ENCODE data around the gene FBXO9. TPM values are rescaled to one million over a fixed set of nuclear protein-coding genes. Genes with fewer than 3 reads are reported as not detected.

The FBXO9 gene
- total and polyA plus RNA-seq, 10 of the 15 experiments (the other 5 are each of a cell fraction or from before 2014, with no cell fraction given) = 9.9 to 68.9 (median 31.3) TPM

GRCh38 chr6:53119349-53119748, 54.1 kb downstream of the FBXO9 start:
- no peaks in the 10 kb centered on the region for H3K9me3 ChIP-seq (replicated peaks; ENCODE audit: control insufficient read depth, insufficient read depth, low read length)
- peaks cover 0 to 3% of the 10 kb centered on the region in 2 experiments; a peak in 3 of 4 replicates for H3K27me3 ChIP-seq (replicated peaks in 1 of 2; ENCODE audit: control insufficient read depth in 2 of 2, insufficient read depth in 2 of 2, low read length in 1 of 2)
- RAD21 ChIA-PET (ENCODE audit: unreplicated experiment) = no interaction called here
- no peak overlapping the region for H3K27ac ChIP-seq (ENCODE audit: control insufficient read depth, insufficient read depth)
- in situ Hi-C loops (cut with MboI) (no loop called here), intact Hi-C loops (cut with micrococcal nuclease; ENCODE audit: unreplicated experiment) (no loop called here)
- H3K4me2 ChIP-seq (ENCODE audit: control insufficient read depth, insufficient read depth) = no peak overlapping the region
- H3K36me3 ChIP-seq (ENCODE audit: control insufficient read depth in 2 of 2, insufficient read depth in 2 of 2, low read length in 1 of 2) = no peaks in the 10 kb centered on the region
- H3K79me2 ChIP-seq (ENCODE audit: control insufficient read depth, insufficient read depth, low read length) = no peaks in the 10 kb centered on the region
- no peaks in the 10 kb centered on the region for H3K4me1 ChIP-seq (ENCODE audit: control insufficient read depth, insufficient read depth, low read length)
- POLR2A ChIA-PET = no interaction called here
- BruUV-seq (replicated peaks) = no TSS peak
- ATAC-seq (no peak), FAIRE-seq (no peak), DNase-seq (ENCODE audit: low read depth, low spot score) (no peak)
- 0% methylated on average over 1 of the region's 1 CpG for WGBS (ENCODE audit: insufficient coverage, insufficient replicate concordance, low lambda C conversion rate, missing lambda C conversion rate)
- H3K9ac ChIP-seq (ENCODE audit: control insufficient read depth, insufficient read depth, low read length) = no peak overlapping the region
- TF ChIP-seq LARP7 (IDR thresholded peaks at IDR 0.05) = no peak
- TF ChIP-seq E2F8 (IDR thresholded peaks at IDR 0.05; ENCODE audit: low read depth, partially characterized antibody) = no peak
- no peak for TF ChIP-seq EZH2 (IDR thresholded peaks at IDR 0.05; ENCODE audit: borderline replicate concordance, control insufficient read depth, low read depth, low read length)
- TF ChIP-seq HDAC2 (IDR thresholded peaks at IDR 0.05) = no peak
- no peak for TF ChIP-seq HDGF (IDR thresholded peaks at IDR 0.05)
- TF ChIP-seq IRF3 (IDR thresholded peaks at IDR 0.05) = no peak
- no peak for TF ChIP-seq STAT3 (IDR thresholded peaks at IDR 0.05; ENCODE audit: low read depth, low read length)
- no peak for TF ChIP-seq CREB1 (IDR thresholded peaks at IDR 0.05; ENCODE audit: low read depth)
- no peak for TF ChIP-seq ZNF217 (IDR thresholded peaks at IDR 0.05)
- TF ChIP-seq RB1 (IDR thresholded peaks at IDR 0.05; ENCODE audit: borderline replicate concordance) = no peak
- TF ChIP-seq MYC (IDR thresholded peaks at IDR 0.05; ENCODE audit: insufficient read depth, insufficient read length, insufficient replicate concordance, low read length, severe bottlenecking) = no peak
- TF ChIP-seq CREM (IDR thresholded peaks at IDR 0.05; ENCODE audit: low read depth) = no peak
- TF ChIP-seq NFYB (IDR thresholded peaks at IDR 0.05; ENCODE audit: insufficient read depth, low read depth, low read length) = no peak
- no peak for TF ChIP-seq CTCF (IDR thresholded peaks at IDR 0.05 in 2 of 3, conservative IDR thresholded peaks at IDR 0.05 in 1 of 3; ENCODE audit: control insufficient read depth in 2 of 3, extremely low read depth in 1 of 3, insufficient read depth in 1 of 3, low read depth in 3 of 3, low read length in 3 of 3)
- TF ChIP-seq MEF2B (IDR thresholded peaks at IDR 0.05; ENCODE audit: partially characterized antibody, poor library complexity, severe bottlenecking) = no peak
- no peak for TF ChIP-seq ZNF384 (IDR thresholded peaks at IDR 0.05; ENCODE audit: borderline replicate concordance, low read depth, low read length)
- no peak for TF ChIP-seq ETV6 (conservative IDR thresholded peaks at IDR 0.05 in 1 of 2, IDR thresholded peaks at IDR 0.05 in 1 of 2; ENCODE audit: borderline replicate concordance in 1 of 2, low read depth in 1 of 2)
- no peak for TF ChIP-seq GABPA (IDR thresholded peaks at IDR 0.05; ENCODE audit: low read depth)
- no peaks in the 10 kb centered on the region for H4K20me1 ChIP-seq (ENCODE audit: control insufficient read depth, insufficient read depth)
- SMC1A ChIA-PET (ENCODE audit: uncharacterized antibody, unreplicated experiment) = interaction anchor here (1.0 kb wide), 1 partner anchor 39 kb away, joined by 3 read pairs; no protein-coding TSS in a partner anchor
- no peak overlapping the region for H2AFZ ChIP-seq (ENCODE audit: control insufficient read depth, low read depth, low read length)
- H3K4me3 ChIP-seq = no peak overlapping the region
- CTCF ChIA-PET = no interaction called here
